Measurements from ENCODE around the gene SORL1-AS1.
"Not testable (repeated sequence)": the region's sequence is repeated elsewhere in the genome, so short reads cannot be mapped to it uniquely, and the experiment has no call there.

SORL1-AS1 gene

DNA sequence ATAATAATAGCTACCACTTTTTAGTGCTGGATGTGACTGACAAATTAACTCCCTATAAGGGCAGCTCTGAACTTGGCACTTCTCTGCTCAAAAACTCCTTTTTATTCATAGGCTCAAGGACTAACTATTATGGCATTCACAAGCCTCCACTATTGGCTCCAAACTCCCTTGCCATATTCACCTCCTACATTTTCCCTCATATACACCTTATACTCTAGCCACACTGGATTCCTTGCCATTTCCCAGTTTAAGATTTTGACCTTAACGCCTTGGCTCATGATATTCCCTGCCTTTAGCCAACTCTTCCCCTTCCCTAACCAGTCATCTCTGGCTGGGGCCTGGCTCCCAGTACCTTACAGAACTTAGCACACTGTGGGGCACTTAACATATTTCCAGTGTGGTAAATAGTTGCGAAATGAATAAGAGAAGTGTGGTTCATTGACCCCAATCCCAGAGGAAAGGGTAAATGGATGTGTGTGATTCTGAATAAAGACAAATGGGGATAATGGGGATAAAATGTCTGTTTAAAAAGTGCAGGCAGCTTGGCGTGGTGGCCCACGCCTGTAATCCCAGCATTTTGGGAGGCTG, 40.7 kb downstream of the SORL1-AS1 start:
- no peak overlapping the region for H3K27ac ChIP-seq
- no peak for TF ChIP-seq ZFX (IDR thresholded peaks at IDR 0.05; ENCODE audit: borderline replicate concordance)
- TF ChIP-seq, protein P1, sequence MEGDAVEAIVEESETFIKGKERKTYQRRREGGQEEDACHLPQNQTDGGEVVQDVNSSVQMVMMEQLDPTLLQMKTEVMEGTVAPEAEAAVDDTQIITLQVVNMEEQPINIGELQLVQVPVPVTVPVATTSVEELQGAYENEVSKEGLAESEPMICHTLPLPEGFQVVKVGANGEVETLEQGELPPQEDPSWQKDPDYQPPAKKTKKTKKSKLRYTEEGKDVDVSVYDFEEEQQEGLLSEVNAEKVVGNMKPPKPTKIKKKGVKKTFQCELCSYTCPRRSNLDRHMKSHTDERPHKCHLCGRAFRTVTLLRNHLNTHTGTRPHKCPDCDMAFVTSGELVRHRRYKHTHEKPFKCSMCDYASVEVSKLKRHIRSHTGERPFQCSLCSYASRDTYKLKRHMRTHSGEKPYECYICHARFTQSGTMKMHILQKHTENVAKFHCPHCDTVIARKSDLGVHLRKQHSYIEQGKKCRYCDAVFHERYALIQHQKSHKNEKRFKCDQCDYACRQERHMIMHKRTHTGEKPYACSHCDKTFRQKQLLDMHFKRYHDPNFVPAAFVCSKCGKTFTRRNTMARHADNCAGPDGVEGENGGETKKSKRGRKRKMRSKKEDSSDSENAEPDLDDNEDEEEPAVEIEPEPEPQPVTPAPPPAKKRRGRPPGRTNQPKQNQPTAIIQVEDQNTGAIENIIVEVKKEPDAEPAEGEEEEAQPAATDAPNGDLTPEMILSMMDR (IDR thresholded peaks at IDR 0.05), result no peak

DNA sequence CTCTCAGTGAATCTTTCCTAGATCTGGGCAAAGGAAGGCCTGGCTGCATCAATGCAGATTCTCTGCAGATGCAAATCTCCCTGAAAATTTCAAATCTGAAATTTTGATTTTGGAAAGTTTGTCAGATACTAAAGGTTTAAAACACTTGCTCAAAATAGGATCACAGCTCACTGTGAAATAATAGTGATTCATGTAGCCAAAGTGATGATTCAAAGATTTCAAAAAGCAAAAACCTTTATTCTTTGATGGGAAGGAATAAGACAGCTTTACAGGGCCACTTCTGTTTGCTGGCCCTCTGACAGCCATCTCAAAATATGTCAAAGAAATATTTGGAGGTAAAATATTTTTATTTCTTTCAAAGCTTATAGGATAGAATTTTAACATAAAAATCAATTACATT, 41.4 kb downstream of the SORL1-AS1 start:
- not testable (repeated sequence) for H3K27ac ChIP-seq

DNA sequence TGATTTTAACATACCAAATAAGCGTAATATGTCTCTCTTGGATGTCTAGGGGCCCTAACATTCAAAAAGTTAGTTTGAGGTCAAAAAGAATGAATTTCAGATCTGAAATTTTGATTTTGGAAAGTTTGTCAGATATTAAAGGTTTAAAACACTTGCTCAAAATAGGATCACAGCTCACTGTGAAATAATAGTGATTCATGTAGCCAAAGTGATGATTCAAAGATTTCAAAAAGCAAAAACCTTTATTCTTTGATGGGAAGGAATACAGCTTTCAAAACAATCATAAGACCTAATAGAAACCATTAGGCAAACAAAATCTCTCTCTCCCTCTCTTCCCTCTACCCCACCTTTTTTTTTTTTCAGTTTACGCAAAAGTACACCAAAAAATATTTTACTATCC, 42.7 kb downstream of the SORL1-AS1 start:
- not testable (repeated sequence) for H3K27ac ChIP-seq

DNA sequence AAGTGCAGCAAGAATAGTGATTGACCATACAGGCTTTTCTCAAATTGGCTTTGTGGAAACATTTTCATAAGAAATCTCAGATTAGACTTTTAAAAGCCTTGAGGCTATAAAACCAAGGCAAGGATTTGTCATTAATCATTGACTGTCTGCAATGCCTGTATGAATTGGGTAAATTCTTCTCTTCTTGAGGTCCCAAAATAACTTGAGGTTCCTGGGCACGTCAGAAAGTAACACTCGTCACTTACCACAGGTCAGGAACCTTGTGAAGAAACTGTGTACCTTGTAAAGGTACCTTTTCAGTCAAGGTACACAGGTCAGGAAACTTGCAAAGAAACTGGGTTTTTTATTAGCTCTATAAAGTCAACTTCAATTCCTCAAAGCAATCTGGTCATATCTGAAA, 43.9 kb downstream of the SORL1-AS1 start:
- TF ChIP-seq, protein P1 (IDR thresholded peaks at IDR 0.05), result no peak
- TF ChIP-seq ZFX (IDR thresholded peaks at IDR 0.05; ENCODE audit: borderline replicate concordance), result no peak
- no peak overlapping the region for H3K27ac ChIP-seq

DNA sequence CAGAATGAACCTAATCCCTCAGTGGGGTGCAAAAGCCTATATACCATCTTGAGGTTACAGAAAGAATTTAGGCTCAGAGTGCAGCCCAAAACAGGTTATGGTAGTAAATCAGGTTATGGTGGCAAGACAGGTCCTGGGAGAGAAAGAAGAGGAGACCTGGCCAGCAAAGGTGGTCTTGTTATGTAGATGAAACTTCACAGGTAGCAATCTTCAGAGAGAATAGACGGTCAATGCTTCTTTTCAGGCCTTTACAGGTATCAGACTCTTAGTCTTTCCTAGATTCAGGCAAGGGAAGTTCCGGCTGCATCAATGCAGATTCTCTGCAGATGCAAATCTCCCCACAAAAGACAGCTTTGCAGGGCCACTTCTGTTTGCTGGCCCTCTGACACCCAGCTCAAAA, 46.5 kb downstream of the SORL1-AS1 start:
- no peak overlapping the region for H3K27ac ChIP-seq
- TF ChIP-seq, protein P1 (IDR thresholded peaks at IDR 0.05), result no peak
- no peak for TF ChIP-seq ZFX (IDR thresholded peaks at IDR 0.05; ENCODE audit: borderline replicate concordance)

DNA sequence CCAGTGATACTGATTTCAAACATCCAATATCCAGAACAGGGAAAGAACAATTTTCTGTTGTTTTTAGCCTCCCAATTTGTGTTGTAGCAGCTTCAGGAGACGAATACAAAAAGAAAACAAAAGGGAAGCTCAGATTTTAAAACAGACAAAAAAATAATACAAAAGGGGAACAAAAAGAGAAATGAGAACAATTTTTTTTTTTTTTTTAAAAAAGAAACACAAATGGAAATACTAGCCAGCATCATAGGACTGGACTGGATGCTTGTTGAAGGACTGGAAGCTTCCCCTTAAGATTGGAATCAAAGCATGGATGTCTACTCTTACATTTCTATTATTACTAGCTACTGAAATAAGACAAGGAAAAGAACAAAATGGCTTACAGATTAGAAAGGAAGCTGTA, 47.1 kb downstream of the SORL1-AS1 start:
- TF ChIP-seq, protein P1 (IDR thresholded peaks at IDR 0.05), result no peak
- TF ChIP-seq ZFX (IDR thresholded peaks at IDR 0.05; ENCODE audit: borderline replicate concordance), result no peak
- no peak overlapping the region for H3K27ac ChIP-seq

DNA sequence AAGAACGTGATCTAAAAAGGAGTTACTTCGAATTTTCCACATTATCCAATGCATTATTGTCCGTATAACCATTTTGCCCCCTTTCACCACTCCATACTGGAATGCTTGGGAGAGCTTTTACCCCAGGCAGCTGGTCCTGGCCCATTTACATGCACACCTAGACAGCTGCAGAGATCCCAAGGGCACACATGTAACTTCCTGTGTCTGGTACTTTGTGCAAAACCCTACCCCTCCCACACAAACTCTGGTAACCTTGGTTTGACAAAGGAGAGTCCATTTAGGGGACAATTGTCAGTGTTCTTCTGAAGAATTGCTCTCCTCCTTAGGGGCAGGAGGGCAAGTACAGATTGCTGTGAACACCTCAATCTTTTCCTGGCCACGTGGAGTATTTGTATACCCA, 58.0 kb downstream of the SORL1-AS1 start:
- H3K27ac ChIP-seq, result no peak overlapping the region
- TF ChIP-seq ZFX (IDR thresholded peaks at IDR 0.05; ENCODE audit: borderline replicate concordance), result no peak
- TF ChIP-seq, protein P1 (IDR thresholded peaks at IDR 0.05), result no peak

DNA sequence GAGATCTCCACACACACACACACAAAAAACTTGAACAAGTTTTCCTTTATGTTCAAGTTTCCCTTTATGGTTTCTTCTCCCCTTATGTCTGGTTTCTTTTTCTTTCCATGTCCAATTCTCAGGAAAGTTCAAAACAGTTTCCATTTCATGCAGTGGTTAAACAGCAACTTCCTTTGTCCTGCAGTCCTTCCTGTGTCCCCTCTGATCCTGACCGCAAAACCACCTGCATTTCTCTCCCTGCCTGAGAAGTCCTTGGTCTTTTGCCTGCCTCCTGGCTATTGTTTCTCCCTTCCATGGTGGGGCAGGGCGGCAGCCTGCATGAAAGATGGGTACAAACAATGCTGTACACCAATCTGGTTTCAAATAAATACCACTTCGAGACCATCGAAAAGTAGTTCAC, 58.9 kb downstream of the SORL1-AS1 start:
- TF ChIP-seq, protein P1 (IDR thresholded peaks at IDR 0.05), result no peak
- TF ChIP-seq ZFX (IDR thresholded peaks at IDR 0.05; ENCODE audit: borderline replicate concordance), result no peak
- no peak overlapping the region for H3K27ac ChIP-seq
